ENCODE measurements around the gene DENND1A. TPM values are rescaled to one million over a fixed set of nuclear protein-coding genes. Genes with fewer than 3 reads are reported as not detected.

DENND1A gene
- total RNA-seq, 1 donor from 2014 or later = 48.1 TPM

DNA sequence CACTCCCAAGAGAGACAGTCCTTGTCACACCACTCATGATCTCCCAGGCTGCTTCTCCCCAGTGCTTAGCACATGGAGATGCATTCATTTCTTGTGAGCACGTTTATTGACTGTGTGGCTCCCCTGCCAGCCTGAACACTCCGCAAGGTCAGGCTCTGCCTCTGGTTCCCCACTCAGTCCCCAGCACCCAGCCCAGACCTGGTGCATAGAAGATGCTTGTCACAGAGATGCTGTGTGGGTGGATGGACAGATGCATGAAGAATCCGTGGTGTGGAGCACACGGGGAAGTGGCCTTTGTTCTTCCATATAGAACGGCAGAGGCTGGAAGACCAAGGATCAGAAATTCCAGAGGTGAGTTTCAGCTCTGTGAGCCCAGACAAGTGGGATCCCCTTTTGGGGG lies 587.7 kb downstream of the DENND1A start:
- Histone ChIP-seq H3K27ac (no peak overlapping the region), H4K20me1 (ENCODE audit: low read depth) (no peaks in the 10 kb centered on the region), H3K9me3 (ENCODE audit: low read depth) (no peaks in the 10 kb centered on the region), H3K4me1 (no peaks in the 10 kb centered on the region), H3K9ac (no peak overlapping the region), H3F3A (ENCODE audit: low read depth) (peaks cover 16% of the 10 kb centered on the region), H3K4me2 (no peak overlapping the region), H3K36me3 (no peaks in the 10 kb centered on the region), H2AFZ (replicated peaks) (no peak overlapping the region), H3K4me3 (no peak overlapping the region), H3K79me2 (ENCODE audit: low read depth) (no peaks in the 10 kb centered on the region), H3K27me3 (no peaks in the 10 kb centered on the region)
- DNase-seq (ENCODE audit: low spot score) = no peak
- no peaks in the 10 kb centered on the region for H3K9me3 Mint-ChIP-seq
- no peak overlapping the region for H3K4me3 Mint-ChIP-seq
- no peaks in the 10 kb centered on the region for H3K36me3 Mint-ChIP-seq
- no peak for TF ChIP-seq EZH2 (IDR thresholded peaks at IDR 0.05)
- TF ChIP-seq, protein P1, sequence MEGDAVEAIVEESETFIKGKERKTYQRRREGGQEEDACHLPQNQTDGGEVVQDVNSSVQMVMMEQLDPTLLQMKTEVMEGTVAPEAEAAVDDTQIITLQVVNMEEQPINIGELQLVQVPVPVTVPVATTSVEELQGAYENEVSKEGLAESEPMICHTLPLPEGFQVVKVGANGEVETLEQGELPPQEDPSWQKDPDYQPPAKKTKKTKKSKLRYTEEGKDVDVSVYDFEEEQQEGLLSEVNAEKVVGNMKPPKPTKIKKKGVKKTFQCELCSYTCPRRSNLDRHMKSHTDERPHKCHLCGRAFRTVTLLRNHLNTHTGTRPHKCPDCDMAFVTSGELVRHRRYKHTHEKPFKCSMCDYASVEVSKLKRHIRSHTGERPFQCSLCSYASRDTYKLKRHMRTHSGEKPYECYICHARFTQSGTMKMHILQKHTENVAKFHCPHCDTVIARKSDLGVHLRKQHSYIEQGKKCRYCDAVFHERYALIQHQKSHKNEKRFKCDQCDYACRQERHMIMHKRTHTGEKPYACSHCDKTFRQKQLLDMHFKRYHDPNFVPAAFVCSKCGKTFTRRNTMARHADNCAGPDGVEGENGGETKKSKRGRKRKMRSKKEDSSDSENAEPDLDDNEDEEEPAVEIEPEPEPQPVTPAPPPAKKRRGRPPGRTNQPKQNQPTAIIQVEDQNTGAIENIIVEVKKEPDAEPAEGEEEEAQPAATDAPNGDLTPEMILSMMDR (IDR thresholded peaks at IDR 0.05) = no peak
- no peak for TF ChIP-seq EZH2phosphoT487 (IDR thresholded peaks at IDR 0.05)
- no peak overlapping the region for H3K27ac Mint-ChIP-seq
- H3K4me1 Mint-ChIP-seq = peaks cover 33% of the 10 kb centered on the region
- peaks cover 9% of the 10 kb centered on the region for H3K27me3 Mint-ChIP-seq (ENCODE audit: insufficient read depth, low read depth)

DNA sequence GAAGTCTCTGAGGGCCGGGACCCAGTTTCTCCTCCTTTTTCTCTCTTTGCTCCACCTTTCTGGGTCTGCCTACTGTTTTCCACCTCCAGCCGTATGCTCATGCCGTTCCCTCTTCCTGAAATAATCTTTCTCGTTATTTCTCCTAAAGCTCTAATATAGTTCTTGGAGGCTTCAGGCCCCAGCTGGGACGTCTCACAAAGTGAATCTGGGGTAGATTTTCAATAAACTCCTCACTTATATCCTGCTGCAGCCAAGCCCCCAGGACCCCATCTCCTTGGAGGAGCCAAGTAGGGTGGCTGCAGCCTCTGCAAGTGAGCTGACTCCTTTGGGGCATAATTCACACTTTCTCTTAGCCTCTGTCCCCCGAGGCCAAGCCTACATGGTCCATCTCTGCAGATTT lies 588.1 kb downstream of the DENND1A start:
- no peaks in the 10 kb centered on the region for H3K36me3 Mint-ChIP-seq
- no peak for DNase-seq (ENCODE audit: low spot score)
- TF ChIP-seq EZH2phosphoT487 (IDR thresholded peaks at IDR 0.05) (no peak), EZH2 (IDR thresholded peaks at IDR 0.05) (no peak)
- TF ChIP-seq, protein P1 (IDR thresholded peaks at IDR 0.05) = no peak
- H3K9me3 ChIP-seq (ENCODE audit: low read depth) = no peaks in the 10 kb centered on the region
- H3K4me1 ChIP-seq = no peaks in the 10 kb centered on the region
- peaks cover 12% of the 10 kb centered on the region for H3K27me3 Mint-ChIP-seq (ENCODE audit: insufficient read depth, low read depth)
- H4K20me1 ChIP-seq (ENCODE audit: low read depth) = no peaks in the 10 kb centered on the region
- H3K9ac ChIP-seq = no peak overlapping the region
- H3K9me3 Mint-ChIP-seq = no peaks in the 10 kb centered on the region
- no peak overlapping the region for H3K4me3 ChIP-seq
- H3K4me2 ChIP-seq = no peak overlapping the region
- H3K4me3 Mint-ChIP-seq = no peak overlapping the region
- H3K36me3 ChIP-seq = no peaks in the 10 kb centered on the region
- peaks cover 33% of the 10 kb centered on the region for H3K4me1 Mint-ChIP-seq
- no peaks in the 10 kb centered on the region for H3K79me2 ChIP-seq (ENCODE audit: low read depth)
- peaks cover 12% of the 10 kb centered on the region for H3F3A ChIP-seq (ENCODE audit: low read depth)
- no peaks in the 10 kb centered on the region for H3K27me3 ChIP-seq
- H3K27ac Mint-ChIP-seq = no peak overlapping the region
- H3K27ac ChIP-seq = no peak overlapping the region
- H2AFZ ChIP-seq (replicated peaks) = no peak overlapping the region

DNA sequence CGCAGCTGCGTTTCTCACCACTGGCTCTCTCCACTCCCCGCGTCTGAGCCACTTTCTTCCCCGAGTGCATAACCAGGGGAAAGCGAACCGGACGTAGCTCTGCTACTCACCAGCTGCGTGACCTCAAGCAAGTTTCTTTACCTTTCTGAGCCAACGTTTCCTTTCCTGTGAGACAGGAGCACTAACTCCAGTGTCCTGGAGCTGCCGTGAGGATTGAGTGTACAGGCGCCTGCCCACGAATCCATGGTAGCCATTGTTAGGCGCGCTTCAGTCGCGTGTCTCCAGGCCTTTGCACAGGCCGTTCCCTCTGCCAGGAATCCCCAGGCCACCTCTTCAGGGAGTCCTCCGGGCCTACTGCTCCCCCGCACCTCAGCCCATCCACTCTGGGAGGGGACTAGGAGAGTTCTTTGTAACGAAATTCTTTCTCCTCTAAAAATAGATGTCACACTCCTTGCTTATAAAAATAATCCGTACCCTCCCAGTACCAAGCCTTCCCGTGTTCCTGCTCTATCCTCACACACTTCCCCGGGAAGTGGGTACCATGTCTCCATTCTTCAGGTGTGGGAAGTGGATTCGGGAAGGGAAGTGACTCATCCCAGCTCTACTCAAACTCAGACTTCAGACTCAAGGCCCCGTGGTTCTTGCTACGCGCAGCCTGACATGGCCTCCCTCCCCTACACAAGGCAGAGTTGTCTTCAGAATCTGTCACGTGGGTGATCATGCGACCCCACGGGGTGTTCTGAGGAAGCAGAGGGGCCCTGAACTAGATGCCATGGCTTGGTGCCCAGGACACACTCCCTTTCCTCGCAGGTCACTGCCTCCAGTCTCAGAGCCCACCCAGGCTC lies 590.0 kb downstream of the DENND1A start:
- Histone ChIP-seq H3K4me3 (no peak overlapping the region), H3K27me3 (no peaks in the 10 kb centered on the region), H3K4me2 (no peak overlapping the region), H3K9ac (no peak overlapping the region), H3K9me3 (ENCODE audit: low read depth) (no peaks in the 10 kb centered on the region), H4K20me1 (ENCODE audit: low read depth) (no peaks in the 10 kb centered on the region), H3K79me2 (ENCODE audit: low read depth) (no peaks in the 10 kb centered on the region), H3K4me1 (peaks cover 6% of the 10 kb centered on the region), H3F3A (ENCODE audit: low read depth) (no peaks in the 10 kb centered on the region), H3K36me3 (no peaks in the 10 kb centered on the region), H3K27ac (no peak overlapping the region), H2AFZ (replicated peaks) (peak overlapping the region; percentile 64)
- H3K9me3 Mint-ChIP-seq = no peaks in the 10 kb centered on the region
- no peak for TF ChIP-seq EZH2 (IDR thresholded peaks at IDR 0.05)
- no peak for TF ChIP-seq EZH2phosphoT487 (IDR thresholded peaks at IDR 0.05)
- TF ChIP-seq, protein P1 (IDR thresholded peaks at IDR 0.05) = no peak
- peaks cover 43% of the 10 kb centered on the region for H3K4me1 Mint-ChIP-seq
- peak overlapping the region; percentile 91 for H3K27ac Mint-ChIP-seq
- no peaks in the 10 kb centered on the region for H3K36me3 Mint-ChIP-seq
- no peak for DNase-seq (ENCODE audit: low spot score)
- peaks cover 12% of the 10 kb centered on the region for H3K27me3 Mint-ChIP-seq (ENCODE audit: insufficient read depth, low read depth)
- H3K4me3 Mint-ChIP-seq = no peak overlapping the region
